K562 (cell line): ENCODE data around the gene DLX4. TPM values are rescaled to one million over a fixed set of nuclear protein-coding genes. Genes with fewer than 3 reads are reported as not detected.
A peak's percentile ranks its signal among the peaks of the same experiment; 100 is the strongest.

Source experiments
- ATAC-seq: fragments of 200-7000 bp; cut with Tn5 transposase; 3 replicates; pipeline ENCODE4 v1.9.1; 2020; ENCODE audit warnings: moderate library complexity
- BruUV-seq: library from RNA; stranded (reverse); fragments of 400-500 nt; replicated peaks from 2 replicates; lab custom pipeline; 2021; lab: Mats Ljungman, UMichigan
- CTCF ChIA-PET: fragments of 300-600 bp; formaldehyde crosslinking; extraction: SDS; loops from one replicate; lab custom pipeline; 2021; ENCODE audit warnings: low intra/inter-chr PET ratio; lab: Yijun Ruan, JAX
- POLR2A ChIA-PET: fragments of 300-600, 350-650 bp; sonication (Branson Sonifier 250); formaldehyde crosslinking; extraction: SDS; loops from one replicate; lab custom pipeline; 2021; ENCODE audit warnings: antibody characterized with exemption, inconsistent platforms; lab: Yijun Ruan, JAX
- DNase-seq, 4 experiments: peaks; one replicate each; pipeline versions ENCODE4 v3.0.0 to v3.0.0-alpha.2; 2011 to 2018; ENCODE audit warnings: low spot score in 3 of 4, mixed read lengths in 3 of 4; ENCODE audit errors: extremely low read depth in 1 of 4
- FAIRE-seq: peaks from 2 replicates; lab custom pipeline; 2011; peaks lifted over from hg19 to GRCh38; lab: Jason Lieb, UNC
- H2AFZ ChIP-seq: 2 replicates; pipeline ENCODE4 v1.6.0; 2011; ENCODE audit warnings: low read depth, low read length, control low read depth, inconsistent platforms
- H3K27ac ChIP-seq: fragments of 200-600 bp; 3 replicates; pipeline ENCODE4 v1.8.0; 2011; ENCODE audit warnings: low read depth, mild to moderate bottlenecking, control low read depth, inconsistent platforms, low read length, moderate library complexity, mixed read lengths; ENCODE audit errors: extremely low read depth
- H3K27me3 ChIP-seq, 2 experiments: fragments of 300-600 bp in 1 of 2; 2 replicates in 1 of 2; 3 replicates in 1 of 2; pipeline versions ENCODE4 v1.6.0 to v1.8.0; 2011; ENCODE audit warnings: inconsistent platforms in 2 of 2, low read length in 2 of 2, mild to moderate bottlenecking in 1 of 2, mixed read lengths in 1 of 2, moderate library complexity in 1 of 2; ENCODE audit not compliant: control insufficient read depth in 2 of 2, insufficient read depth in 2 of 2
- H3K36me3 ChIP-seq: fragments of 300-600 bp; 3 replicates; pipeline ENCODE4 v1.8.0; 2011; ENCODE audit warnings: mild to moderate bottlenecking, low read length, inconsistent platforms; ENCODE audit not compliant: control insufficient read depth, insufficient read depth
- H3K4me1 ChIP-seq, 2 experiments: fragments of 200-600 bp in 1 of 2; replicated peaks in 1 of 2; 2 replicates in 1 of 2; 3 replicates in 1 of 2; pipeline versions ENCODE4 v1.5.1 to v1.8.0; 2011; ENCODE audit warnings: inconsistent platforms in 2 of 2, low read length in 2 of 2, mild to moderate bottlenecking in 1 of 2, mixed read lengths in 1 of 2, moderate library complexity in 1 of 2; ENCODE audit not compliant: control insufficient read depth in 2 of 2, insufficient read depth in 2 of 2
- H3K4me2 ChIP-seq: 2 replicates; pipeline ENCODE4 v1.6.1; 2011; ENCODE audit warnings: low read length, control low read depth, inconsistent platforms, mixed read lengths; ENCODE audit not compliant: insufficient read depth
- H3K4me3 ChIP-seq: fragments of 200-600 bp; sonication (generic), shearing (Covaris generic); 2 replicates; pipeline ENCODE4 v1.5.1; 2016; ENCODE audit warnings: control low read depth, inconsistent platforms
- H3K79me2 ChIP-seq: fragments of 200-600 bp; 3 replicates; pipeline ENCODE4 v1.8.0; 2011; ENCODE audit warnings: low read length, inconsistent platforms; ENCODE audit not compliant: control insufficient read depth, insufficient read depth
- H3K9ac ChIP-seq, 2 experiments: 2 replicates each; pipeline versions ENCODE4 v1.6.0 to v1.6.1; 2011; ENCODE audit warnings: low read depth in 2 of 2, low read length in 2 of 2, control low read depth in 1 of 2, inconsistent platforms in 1 of 2, mild to moderate bottlenecking in 1 of 2, mixed read lengths in 1 of 2; ENCODE audit not compliant: insufficient read depth in 1 of 2
- H3K9me1 ChIP-seq: one replicate; pipeline ENCODE4 v1.6.0; 2011; ENCODE audit warnings: inconsistent platforms, mild to moderate bottlenecking, low read length, moderate library complexity; ENCODE audit not compliant: control insufficient read depth, insufficient read depth
- H3K9me3 ChIP-seq: replicated peaks from 2 replicates; pipeline ENCODE4 v1.5.1; 2011; ENCODE audit warnings: low read depth, low read length, inconsistent platforms; ENCODE audit not compliant: control insufficient read depth, insufficient read depth
- H4K20me1 ChIP-seq: replicated peaks from 2 replicates; pipeline ENCODE4 v1.6.1; 2011; ENCODE audit warnings: low read length, inconsistent platforms, mixed read lengths; ENCODE audit not compliant: control insufficient read depth, insufficient read depth
- EZH2 ChIP-seq: IDR thresholded peaks from 2 replicates; pipeline ENCODE4 v1.6.1; 2012; ENCODE audit warnings: low read depth, mild to moderate bottlenecking, inconsistent platforms, low read length, borderline replicate concordance
- GTF2F1 ChIP-seq: IDR thresholded peaks from 2 replicates; pipeline ENCODE4 v1.6.1; 2011; ENCODE audit warnings: low read depth, low read length, improper control_type of control experiment
- NCOA1 ChIP-seq: fragments of 450-650 bp; IDR thresholded peaks from 2 replicates; pipeline ENCODE4 v1.6.1; 2016; ENCODE audit warnings: low read depth
- PHF8 ChIP-seq: fragments of 200-600 bp; sonication (generic); IDR thresholded peaks from 2 replicates; pipeline ENCODE4 v1.6.1; 2012; ENCODE audit warnings: mixed run types, mild to moderate bottlenecking, inconsistent platforms, low read length, moderate library complexity, borderline replicate concordance
- ZNF24 ChIP-seq: fragments of 450-650 bp; IDR thresholded peaks from 2 replicates; pipeline ENCODE4 v1.6.1; 2016
- WGBS: fragments of 100-300 bp; shearing (Covaris generic); methylation state at CpG from one replicate; pipeline ENCODE4 v1.1.6; 2016; ENCODE audit warnings: low coverage, mixed read lengths; ENCODE audit not compliant: insufficient coverage; ENCODE audit errors: missing lambda C conversion rate; 5-methylcytosine and 5-hydroxymethylcytosine counted together
- in situ Hi-C: fragments of 300-500 bp; cut with MboI; formaldehyde crosslinking; loops from 4 replicates; pipeline ENCODE4 v1.15.0; 2018; ENCODE audit warnings: inconsistent platforms, mixed read lengths
- intact Hi-C: fragments of 100-400 bp; cut with micrococcal nuclease; formaldehyde crosslinking; loops from 2 replicates; pipeline ENCODE4 v1.14.2; 2022
- polyA plus RNA-seq, 8 experiments: library from polyadenylated mRNA; depleted of rRNA in 4 of 8; stranded (reverse) in 5 of 8; unstranded in 3 of 8; fragments of >200 nt; fragmentation: Nextera tagmentation in 2 of 8; fragmentation: Illumina TruSeq in 1 of 8; extraction: Ambion mirVana in 2 of 8; extraction: Trizol in 1 of 8; gene quantifications; 2 replicates each; pipeline versions ENCODE4 v1.2.1 to v1.2.3, GENCODE V29; 2011 to 2014; ENCODE audit warnings: inconsistent platforms in 1 of 8, missing spikeins in 1 of 8
- total RNA-seq, 7 experiments: library from RNA; depleted of rRNA in 6 of 7; stranded (reverse); fragments of >200 nt in 6 of 7; fragmentation: Illumina TruSeq in 2 of 7; extraction: Trizol in 2 of 7; gene quantifications; 2 replicates each; pipeline versions ENCODE4 v1.2.1 to v1.2.3, GENCODE V29; 2011 to 2021; ENCODE audit warnings: low replicate concordance in 1 of 7

Gene DLX4
- total and polyA plus RNA-seq, 9 of the 15 experiments (the other 6 are each of a cell fraction or from before 2014, with no cell fraction given): 0.15 to 2.2 (median 0.58) TPM

- no TSS peak for BruUV-seq
- Histone ChIP-seq H3K9me1 (no peaks in the 10 kb centered on the region), H3K79me2 (no peaks in the 10 kb centered on the region), H4K20me1 (no peaks in the 10 kb centered on the region), H3K4me1 (no peaks in the 10 kb centered on the region), H3K9ac (no peak overlapping the region), H3K4me2 (no peak overlapping the region), H3K27me3 (peaks cover 0 to 5% of the 10 kb centered on the region in 2 experiments; a peak in 3 of 5 replicates), H2AFZ (no peak overlapping the region), H3K4me3 (no peak overlapping the region), H3K27ac (no peak overlapping the region), H3K36me3 (no peaks in the 10 kb centered on the region), H3K9me3 (peaks cover 15% of the 10 kb centered on the region)
- ChIA-PET CTCF (no interaction called here), POLR2A (no interaction called here)
- no peak for FAIRE-seq
- in situ Hi-C loops: no loop called here
- TF ChIP-seq ZNF24 (peak; percentile 63; the same call in 1 of the 2 replicates), EZH2 (no peak), GTF2F1 (no peak), PHF8 (no peak), NCOA1 (no peak)
- 0% methylated on average over 6 of the region's 6 CpGs for WGBS
- DNase-seq: no peak
- intact Hi-C loops: no loop called here
- ATAC-seq: no peak
Measured at GRCh38 chr17:50021681-50022370, 52.8 kb downstream of the DLX4 start.
